Natural killer cell treated with Interleukin-12 subunit alpha and Interleukin-12 subunit beta and Interleukin-15 and Interleukin-18, amount 100 ng/mL, for 72 hours (primary cell): ENCODE results near the gene VIPR1. TPM values are rescaled to one million over a fixed set of nuclear protein-coding genes. Genes with fewer than 3 reads are reported as not detected.

ENCODE experiments used
- ATAC-seq, 2 donors: fragments of 150-1000 bp; cut with Tn5 transposase in 1 of 2; sonication (Bioruptor Pico), chemical (Tn5 transposase) in 1 of 2; 2 replicates each; pipeline ENCODE4 v1.10.0; 2021
- DNase-seq: peaks from one replicate; pipeline ENCODE4 v3.0.0; 2022; ENCODE audit warnings: low spot score
- H3K27ac Mint-ChIP-seq, 2 donors: 1 replicate in 1 of 2; 2 replicates in 1 of 2; pipeline ENCODE4 v1.8.0; 2022; ENCODE audit warnings: mixed read lengths in 2 of 2, mild to moderate bottlenecking in 1 of 2, moderate library complexity in 1 of 2
- H3K27me3 Mint-ChIP-seq, 2 donors: 1 replicate in 1 of 2; 2 replicates in 1 of 2; pipeline ENCODE4 v1.8.0; 2022; ENCODE audit warnings: mixed read lengths in 2 of 2
- H3K36me3 Mint-ChIP-seq: one replicate; pipeline ENCODE4 v1.8.0; 2022; ENCODE audit warnings: mixed read lengths
- H3K4me1 Mint-ChIP-seq, 2 donors: 1 replicate in 1 of 2; 2 replicates in 1 of 2; pipeline ENCODE4 v1.8.0; 2022; ENCODE audit warnings: low read depth in 2 of 2, mixed read lengths in 2 of 2, mild to moderate bottlenecking in 1 of 2
- H3K4me3 Mint-ChIP-seq: one replicate; pipeline ENCODE4 v1.8.0; 2022; ENCODE audit warnings: mixed read lengths
- H3K9me3 Mint-ChIP-seq: 2 replicates; pipeline ENCODE4 v1.8.0; 2022; ENCODE audit warnings: mixed read lengths
- total RNA-seq, 2 donors: library from RNA; stranded (reverse); gene quantifications; one replicate each; pipeline ENCODE4 v1.2.3, GENCODE V29; 2022

VIPR1 gene
- total RNA-seq, 2 donors from 2014 or later = 0.69 TPM; not detected in 1

- DNase-seq (no peak), ATAC-seq (no peak)
- H3K36me3 Mint-ChIP-seq = no peaks in the 10 kb centered on the region
- H3K27ac Mint-ChIP-seq = no peak overlapping the region
- H3K4me1 Mint-ChIP-seq = peaks cover 10 to 13% of the 10 kb centered on the region in 2 donors
- peak overlapping the region; percentile 74 for H3K4me3 Mint-ChIP-seq
- no peaks in the 10 kb centered on the region for H3K9me3 Mint-ChIP-seq
- peaks cover 46 to 54% of the 10 kb centered on the region in 2 donors for H3K27me3 Mint-ChIP-seq
Measured at GRCh38 chr3:42500091-42500490, 2.4 kb upstream of the VIPR1 start.

- Mint-ChIP-seq H3K4me1 (peaks cover 10 to 13% of the 10 kb centered on the region in 2 donors), H3K4me3 (peak overlapping the region; percentile 74), H3K36me3 (no peaks in the 10 kb centered on the region), H3K27me3 (peaks cover 42 to 54% of the 10 kb centered on the region in 2 donors), H3K27ac (peak overlapping the region in 1 of 2 donors; percentile 43), H3K9me3 (no peaks in the 10 kb centered on the region)
- no peak for ATAC-seq
- no peak for DNase-seq
Measured at GRCh38 chr3:42500909-42501308, 1.5 kb upstream of the VIPR1 start.

- H3K27me3 Mint-ChIP-seq = peaks cover 42 to 54% of the 10 kb centered on the region in 2 donors
- ATAC-seq = no peak
- no peaks in the 10 kb centered on the region for H3K9me3 Mint-ChIP-seq
- peaks cover 10 to 13% of the 10 kb centered on the region in 2 donors for H3K4me1 Mint-ChIP-seq
- DNase-seq = no peak
- H3K36me3 Mint-ChIP-seq = no peaks in the 10 kb centered on the region
- no peak overlapping the region for H3K27ac Mint-ChIP-seq
- peak overlapping the region; percentile 94 for H3K4me3 Mint-ChIP-seq
Measured at GRCh38 chr3:42501321-42501680, 1.1 kb upstream of the VIPR1 start.

- H3K27ac Mint-ChIP-seq = no peak overlapping the region
- peaks cover 42 to 48% of the 10 kb centered on the region in 2 donors for H3K27me3 Mint-ChIP-seq
- DNase-seq (no peak), ATAC-seq (peak; percentile 38 to 58)
- peaks cover 10 to 13% of the 10 kb centered on the region in 2 donors for H3K4me1 Mint-ChIP-seq
- H3K4me3 Mint-ChIP-seq = peak overlapping the region; percentile 94
- no peaks in the 10 kb centered on the region for H3K9me3 Mint-ChIP-seq
- H3K36me3 Mint-ChIP-seq = no peaks in the 10 kb centered on the region
Measured at GRCh38 chr3:42501681-42502428, 588 bp upstream of the VIPR1 start.

GRCh38 chr3:42503251-42503924, 945 bp downstream of the VIPR1 start:
- no peak overlapping the region for H3K27ac Mint-ChIP-seq
- peaks cover 10 to 13% of the 10 kb centered on the region in 2 donors for H3K4me1 Mint-ChIP-seq
- DNase-seq (no peak), ATAC-seq (no peak)
- H3K4me3 Mint-ChIP-seq = peak overlapping the region; percentile 22
- peaks cover 33 to 46% of the 10 kb centered on the region in 2 donors for H3K27me3 Mint-ChIP-seq
- H3K9me3 Mint-ChIP-seq = no peaks in the 10 kb centered on the region
- H3K36me3 Mint-ChIP-seq = no peaks in the 10 kb centered on the region

- Mint-ChIP-seq H3K27me3 (peaks cover 34 to 49% of the 10 kb centered on the region in 2 donors), H3K4me1 (peaks cover 10 to 13% of the 10 kb centered on the region in 2 donors), H3K36me3 (no peaks in the 10 kb centered on the region), H3K4me3 (no peak overlapping the region), H3K9me3 (no peaks in the 10 kb centered on the region), H3K27ac (no peak overlapping the region)
- DNase-seq (no peak), ATAC-seq (no peak)
Measured at GRCh38 chr3:42503957-42504333, 1.5 kb downstream of the VIPR1 start.

GRCh38 chr3:42504334-42505127, 2.1 kb downstream of the VIPR1 start:
- Mint-ChIP-seq H3K36me3 (no peaks in the 10 kb centered on the region), H3K27me3 (peaks cover 35 to 49% of the 10 kb centered on the region in 2 donors), H3K9me3 (no peaks in the 10 kb centered on the region), H3K27ac (no peak overlapping the region), H3K4me3 (no peak overlapping the region), H3K4me1 (peaks cover 10 to 13% of the 10 kb centered on the region in 2 donors)
- ATAC-seq (no peak), DNase-seq (no peak)

GRCh38 chr3:42505128-42505848, 2.8 kb downstream of the VIPR1 start:
- Mint-ChIP-seq H3K27ac (no peak overlapping the region), H3K36me3 (no peaks in the 10 kb centered on the region), H3K4me3 (no peak overlapping the region), H3K9me3 (no peaks in the 10 kb centered on the region), H3K27me3 (peaks cover 37 to 50% of the 10 kb centered on the region in 2 donors), H3K4me1 (peaks cover 10 to 13% of the 10 kb centered on the region in 2 donors)
- DNase-seq (no peak), ATAC-seq (no peak)

- ATAC-seq = no peak
- H3K36me3 Mint-ChIP-seq = no peaks in the 10 kb centered on the region
- peaks cover 32 to 44% of the 10 kb centered on the region in 2 donors for H3K27me3 Mint-ChIP-seq
- H3K27ac Mint-ChIP-seq = no peak overlapping the region
- H3K4me1 Mint-ChIP-seq = peaks cover 10 to 13% of the 10 kb centered on the region in 2 donors
- H3K9me3 Mint-ChIP-seq = no peaks in the 10 kb centered on the region
- no peak for DNase-seq
- no peak overlapping the region for H3K4me3 Mint-ChIP-seq
Measured at GRCh38 chr3:42505849-42506410, 3.5 kb downstream of the VIPR1 start.

GRCh38 chr3:42507252-42507651, 4.8 kb downstream of the VIPR1 start:
- H3K36me3 Mint-ChIP-seq = no peaks in the 10 kb centered on the region
- no peaks in the 10 kb centered on the region for H3K9me3 Mint-ChIP-seq
- H3K4me1 Mint-ChIP-seq = peaks cover under 1 to 6% of the 10 kb centered on the region in 2 donors
- DNase-seq (no peak), ATAC-seq (no peak)
- H3K27ac Mint-ChIP-seq = no peak overlapping the region
- H3K4me3 Mint-ChIP-seq = no peak overlapping the region
- peaks cover 28 to 38% of the 10 kb centered on the region in 2 donors for H3K27me3 Mint-ChIP-seq

- no peak for ATAC-seq
- Mint-ChIP-seq H3K4me3 (no peak overlapping the region), H3K9me3 (no peaks in the 10 kb centered on the region), H3K27me3 (peaks cover 28 to 38% of the 10 kb centered on the region in 2 donors), H3K27ac (no peak overlapping the region), H3K4me1 (peaks cover 0 to 6% of the 10 kb centered on the region in 2 donors), H3K36me3 (no peaks in the 10 kb centered on the region)
- no peak for DNase-seq
Measured at GRCh38 chr3:42507761-42508335, 5.4 kb downstream of the VIPR1 start.

- Mint-ChIP-seq H3K4me3 (no peak overlapping the region), H3K4me1 (no peaks in the 10 kb centered on the region), H3K9me3 (no peaks in the 10 kb centered on the region), H3K36me3 (no peaks in the 10 kb centered on the region), H3K27ac (no peak overlapping the region), H3K27me3 (peaks cover 21 to 31% of the 10 kb centered on the region in 2 donors)
- ATAC-seq (no peak), DNase-seq (no peak)
Measured at GRCh38 chr3:42508562-42508961, 6.1 kb downstream of the VIPR1 start.

- H3K36me3 Mint-ChIP-seq = no peaks in the 10 kb centered on the region
- no peak overlapping the region for H3K27ac Mint-ChIP-seq
- H3K27me3 Mint-ChIP-seq = peaks cover 15 to 26% of the 10 kb centered on the region in 2 donors
- ATAC-seq (no peak), DNase-seq (no peak)
- H3K9me3 Mint-ChIP-seq = no peaks in the 10 kb centered on the region
- H3K4me1 Mint-ChIP-seq = no peaks in the 10 kb centered on the region
- no peak overlapping the region for H3K4me3 Mint-ChIP-seq
Measured at GRCh38 chr3:42509111-42509510, 6.7 kb downstream of the VIPR1 start.
